Heart right ventricle (tissue), 16 donors: ENCODE data around the gene WDFY4. TPM values are rescaled to one million over a fixed set of nuclear protein-coding genes. Genes with fewer than 3 reads are reported as not detected.

Experiments
- ATAC-seq, 8 donors: fragments of 200-7000 bp; cut with Tn5 transposase; one replicate each; pipeline ENCODE4 v1.9.1; 2020; ENCODE audit warnings: mild to moderate bottlenecking in 8 of 8, moderate library complexity in 8 of 8, moderate number of reproducible peaks in 1 of 8
- DNase-seq, 2 donors: peaks; one replicate each; pipeline ENCODE4 v3.0.0-alpha.2; 2020
- H3K27ac ChIP-seq, 10 donors: fragments of 200-600 bp; sonication (generic) in 2 of 10; one replicate each; pipeline versions ENCODE4 v1.5.0 to v1.8.0; 2020 to 2022; ENCODE audit warnings: mild to moderate bottlenecking in 3 of 10
- H3K27me3 ChIP-seq, 7 donors: fragments of 200-600 bp; one replicate each; pipeline ENCODE4 v1.8.0; 2021 to 2022; ENCODE audit warnings: mild to moderate bottlenecking in 2 of 7
- H3K36me3 ChIP-seq, 9 donors: fragments of 200-600 bp; sonication (generic) in 1 of 9; one replicate each; pipeline versions ENCODE4 v1.5.0 to v1.8.0; 2020 to 2022; ENCODE audit warnings: mild to moderate bottlenecking in 2 of 9
- H3K4me1 ChIP-seq, 9 donors: fragments of 200-600 bp; sonication (generic) in 1 of 9; one replicate each; pipeline versions ENCODE4 v1.5.0 to v1.8.0; 2020 to 2022; ENCODE audit warnings: mild to moderate bottlenecking in 4 of 9
- H3K4me3 ChIP-seq, 10 donors: fragments of 200-600 bp; sonication (generic) in 2 of 10; one replicate each; pipeline versions ENCODE4 v1.5.0 to v1.8.0; 2020 to 2022; ENCODE audit warnings: mild to moderate bottlenecking in 7 of 10, moderate library complexity in 2 of 10
- H3K9me3 ChIP-seq, 11 donors: fragments of 200-600 bp in 10 of 11; sonication (generic) in 2 of 11; one replicate each; pipeline versions ENCODE4 v1.5.0 to v1.8.0; 2013 to 2022; ENCODE audit warnings: mild to moderate bottlenecking in 2 of 11, control low read depth in 1 of 11, moderate library complexity in 1 of 11
- WGBS, 2 donors: extraction: QIAGEN DNeasy Blood & Tissue Kit; methylation state at CpG; one replicate each; pipeline ENCODE4 v1.1.7; 2013; ENCODE audit warnings: inconsistent platforms in 1 of 2; 5-methylcytosine and 5-hydroxymethylcytosine counted together
- intact Hi-C, 10 donors: fragments of 100-400 bp; cut with DNase I; formaldehyde crosslinking; loops; one replicate each; pipeline versions ENCODE4 v1.11.1 to v1.14.2; 2022
- polyA plus RNA-seq, 2 donors: library from polyadenylated mRNA; stranded (reverse); fragments of 200-250 nt; gene quantifications; one replicate each; pipeline ENCODE4 v1.2.3, GENCODE V29; 2013
- total RNA-seq, 10 donors: library from RNA; stranded (reverse); fragmentation: NEBNext Ultra II Directional in 3 of 10; extraction: Animal tissue kit (Norgen Biotek cat#: 25700) in 3 of 10; gene quantifications; one replicate each; pipeline versions ENCODE4 v1.2.1 to v1.2.4, GENCODE V29; 2021 to 2023
- TF ChIP-seq, protein P1 (sequence below), 9 donors: fragments of 200-600 bp; sonication (generic) in 2 of 9; IDR thresholded peaks; one replicate each; pipeline versions ENCODE4 v1.5.0 to v1.8.0; 2021 to 2022; ENCODE audit warnings: antibody characterized with exemption in 9 of 9, mild to moderate bottlenecking in 5 of 9, moderate library complexity in 1 of 9
- donor health status: Arrhythmogenic right ventricular cardiomyopathy.
- donor health status: ischemic (EF 13 %, LVEDD 7.1; RV severe dilation, severe dysfunction).
- donor health status: healthy with polysubstance abuse.
- donor health status: DM: no; HTN: yes; CAD: no.
- donor health status: DM: no; HTN: no; CAD: no.
- donor health status: ischemic (EF 25% LVEDD 6.9; RV normal size, moderate dysfunction).
- donor health status: ischemic (EF 25% LVEDD 5.7; RV mildly dilated, moderate dysfunction).
- donor health status: healthy.
- donor health status: DM: yes; HTN: yes; CAD: no.
- donor health status: Ischemic cardiomyopathy.
- donor health status: ischemic (EF 35%, LVEDD 5.7; RV mildly dilated, moderate dysfunction).
- donor health status: nonischemic (EF 11% LVEDD 7.7; RV severe dilation, severe dysfunction).
- donor health status: DM: yes; HTN: yes; CAD: no.
- donor health status: PGD.
- donor health status: ischemic (EF 29% LVEDD 5.4; RV normal size, mild dysfunction).
- donor health status: nonischemic (EF 23%, LVEDD 6.1; RV moderate dilation, normal function).

Gene WDFY4
- total and polyA plus RNA-seq, 12 donors: 0.59 to 7.4 (median 0.92) TPM

DNA sequence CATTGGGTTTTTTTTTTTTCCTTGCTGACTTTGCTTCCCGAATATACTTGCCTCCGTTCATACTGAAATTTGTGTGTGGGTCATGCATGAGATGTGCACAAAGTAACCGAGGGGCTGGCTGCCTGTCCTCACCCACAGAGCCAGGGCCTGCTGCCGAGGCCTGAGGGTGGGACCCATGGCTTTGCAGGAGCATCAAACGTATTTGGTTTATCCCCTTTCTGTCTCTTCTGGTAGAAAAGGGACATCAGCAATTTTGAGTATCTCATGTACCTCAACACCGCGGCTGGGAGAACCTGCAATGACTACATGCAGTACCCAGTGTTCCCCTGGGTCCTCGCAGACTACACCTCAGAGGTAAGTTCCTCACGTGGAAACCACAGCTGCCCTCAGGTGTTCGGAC is 258.4 kb downstream of the WDFY4 start:
- ATAC-seq (no peak), DNase-seq (no peak)
- no peak overlapping the region for H3K27ac ChIP-seq
- H3K4me1 ChIP-seq: peaks cover 0 to 14% (median 0%) of the 10 kb centered on the region in 9 donors
- intact Hi-C loops: no loop called here
- no peak overlapping the region for H3K4me3 ChIP-seq
- H3K36me3 ChIP-seq: peaks cover 0 to 4% (median 0%) of the 10 kb centered on the region in 9 donors
- no peaks in the 10 kb centered on the region for H3K27me3 ChIP-seq
- WGBS, 2 donors: 93 to 95% methylated on average over 10 of the region's 10 CpGs
- H3K9me3 ChIP-seq: no peaks in the 10 kb centered on the region
- TF ChIP-seq, protein P1, sequence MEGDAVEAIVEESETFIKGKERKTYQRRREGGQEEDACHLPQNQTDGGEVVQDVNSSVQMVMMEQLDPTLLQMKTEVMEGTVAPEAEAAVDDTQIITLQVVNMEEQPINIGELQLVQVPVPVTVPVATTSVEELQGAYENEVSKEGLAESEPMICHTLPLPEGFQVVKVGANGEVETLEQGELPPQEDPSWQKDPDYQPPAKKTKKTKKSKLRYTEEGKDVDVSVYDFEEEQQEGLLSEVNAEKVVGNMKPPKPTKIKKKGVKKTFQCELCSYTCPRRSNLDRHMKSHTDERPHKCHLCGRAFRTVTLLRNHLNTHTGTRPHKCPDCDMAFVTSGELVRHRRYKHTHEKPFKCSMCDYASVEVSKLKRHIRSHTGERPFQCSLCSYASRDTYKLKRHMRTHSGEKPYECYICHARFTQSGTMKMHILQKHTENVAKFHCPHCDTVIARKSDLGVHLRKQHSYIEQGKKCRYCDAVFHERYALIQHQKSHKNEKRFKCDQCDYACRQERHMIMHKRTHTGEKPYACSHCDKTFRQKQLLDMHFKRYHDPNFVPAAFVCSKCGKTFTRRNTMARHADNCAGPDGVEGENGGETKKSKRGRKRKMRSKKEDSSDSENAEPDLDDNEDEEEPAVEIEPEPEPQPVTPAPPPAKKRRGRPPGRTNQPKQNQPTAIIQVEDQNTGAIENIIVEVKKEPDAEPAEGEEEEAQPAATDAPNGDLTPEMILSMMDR (IDR thresholded peaks at IDR 0.05): no peak

DNA sequence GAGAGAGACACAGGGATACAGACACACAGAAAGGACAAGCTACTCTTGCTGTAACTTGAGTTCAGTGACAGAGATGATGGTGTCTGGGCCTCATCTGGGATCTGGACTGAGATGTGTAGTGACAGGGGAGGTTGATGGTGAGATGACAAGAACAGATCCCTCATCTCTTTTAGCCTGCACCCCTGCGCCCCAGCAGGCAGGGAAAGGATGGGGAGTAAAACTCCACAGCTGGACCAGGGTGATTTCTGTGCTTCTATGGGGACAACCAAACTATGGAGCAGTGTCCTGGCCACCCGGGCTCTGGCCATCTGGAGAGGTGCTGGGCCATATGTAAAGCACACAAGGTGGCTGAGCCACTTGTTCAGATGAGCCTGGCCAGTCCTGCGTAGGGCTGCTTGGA is 259.5 kb downstream of the WDFY4 start:
- no peak for DNase-seq
- intact Hi-C loops: no loop called here
- ATAC-seq: no peak
- TF ChIP-seq, protein P1 (IDR thresholded peaks at IDR 0.05): no peak
- Histone ChIP-seq H3K4me1 (peaks cover 0 to 14% (median 0%) of the 10 kb centered on the region in 9 donors), H3K36me3 (peaks cover 0 to 13% (median 0%) of the 10 kb centered on the region in 9 donors), H3K9me3 (no peaks in the 10 kb centered on the region), H3K4me3 (no peak overlapping the region), H3K27ac (no peak overlapping the region), H3K27me3 (no peaks in the 10 kb centered on the region)
- WGBS, 2 donors: 88 to 96% methylated on average over 3 of the region's 3 CpGs

DNA sequence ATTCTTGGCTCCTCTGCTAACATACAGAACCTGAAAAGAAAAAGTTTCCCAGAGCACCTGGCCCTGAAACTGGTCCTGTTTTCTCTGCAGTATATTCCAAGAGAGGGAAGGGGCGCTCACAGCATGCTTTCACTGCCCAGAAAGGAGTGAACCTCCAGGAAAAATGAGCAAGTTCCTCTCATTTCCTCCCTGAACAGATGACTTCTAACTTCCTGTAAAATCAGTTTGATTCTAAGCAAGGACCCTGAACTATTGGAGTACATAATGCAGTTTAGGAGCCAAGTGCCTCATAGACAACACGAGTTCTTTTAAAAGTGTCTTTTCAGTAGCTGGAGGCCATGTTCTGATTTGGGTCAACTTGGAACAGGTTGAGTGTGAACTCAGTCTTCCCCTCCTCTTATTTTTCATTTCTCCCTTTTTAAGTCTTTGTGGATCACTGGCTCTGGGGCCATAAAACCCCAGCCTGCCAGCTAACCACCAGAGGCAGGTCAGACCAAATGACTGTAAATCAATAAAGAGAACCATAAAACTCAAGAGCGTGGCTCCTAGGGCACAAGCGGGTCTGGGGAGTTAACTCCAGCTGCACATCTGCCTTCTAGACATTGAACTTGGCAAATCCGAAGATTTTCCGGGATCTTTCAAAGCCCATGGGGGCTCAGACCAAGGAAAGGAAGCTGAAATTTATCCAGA is 260.9 kb downstream of the WDFY4 start:
- H3K27me3 ChIP-seq: no peaks in the 10 kb centered on the region
- H3K4me3 ChIP-seq: no peak overlapping the region
- intact Hi-C loops: no loop called here
- ATAC-seq (no peak), DNase-seq (no peak)
- H3K36me3 ChIP-seq: peaks cover 0 to 19% (median 0%) of the 10 kb centered on the region in 9 donors
- TF ChIP-seq, protein P1 (IDR thresholded peaks at IDR 0.05): no peak
- no peak overlapping the region for H3K27ac ChIP-seq
- H3K9me3 ChIP-seq: no peaks in the 10 kb centered on the region
- WGBS, 2 donors: 80 to 81% methylated on average over 6 of the region's 6 CpGs
- H3K4me1 ChIP-seq: peaks cover 0 to 14% (median 0%) of the 10 kb centered on the region in 9 donors

DNA sequence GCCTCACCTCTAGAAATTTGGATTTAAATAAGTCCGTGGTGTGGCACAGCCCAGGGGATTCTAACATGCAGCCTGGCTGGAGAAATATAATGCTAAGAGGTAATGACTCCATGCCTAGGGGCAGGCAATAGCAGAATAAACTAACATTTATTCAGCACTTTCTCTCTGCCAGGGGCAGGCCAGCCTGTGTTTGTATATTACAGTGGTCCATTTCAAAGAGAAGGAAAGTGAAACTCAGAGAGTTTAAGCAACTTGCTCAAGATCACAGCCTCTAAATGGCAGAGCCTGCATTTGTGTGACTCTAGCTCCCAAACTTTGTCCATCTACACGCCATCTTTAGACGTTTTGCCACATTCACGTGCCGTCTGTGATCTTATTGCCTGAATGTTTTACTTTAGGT is 261.7 kb downstream of the WDFY4 start:
- no peaks in the 10 kb centered on the region for H3K27me3 ChIP-seq
- intact Hi-C loops: no loop called here
- DNase-seq: no peak
- TF ChIP-seq, protein P1 (IDR thresholded peaks at IDR 0.05): no peak
- peaks cover 0 to 14% (median 0%) of the 10 kb centered on the region in 9 donors for H3K4me1 ChIP-seq
- H3K36me3 ChIP-seq: peaks cover 0 to 19% (median 0%) of the 10 kb centered on the region in 9 donors
- no peak overlapping the region for H3K4me3 ChIP-seq
- WGBS, 2 donors: 89 to 97% methylated on average over 5 of the region's 5 CpGs
- no peak overlapping the region for H3K27ac ChIP-seq
- no peaks in the 10 kb centered on the region for H3K9me3 ChIP-seq
- no peak for ATAC-seq
